DND-41 (cell line): Measurements from ENCODE around the gene PLAC1.

ENCODE experiments used
- ATAC-seq: fragments of 200-7000 bp; cut with Tn5 transposase; 3 replicates; pipeline ENCODE4 v1.9.1; 2021; ENCODE audit warnings: low read depth; ENCODE audit not compliant: insufficient read depth
- DNase-seq: peaks from one replicate; pipeline ENCODE4 v3.0.0-alpha.2; 2020
- H2AFZ ChIP-seq: 2 replicates; pipeline ENCODE4 v1.6.0; 2012; ENCODE audit warnings: low read depth, low read length
- H3K27ac ChIP-seq: 2 replicates; pipeline ENCODE4 v1.5.1; 2012; ENCODE audit warnings: low read length, inconsistent platforms
- H3K27me3 ChIP-seq: fragments of 200-600 bp; sonication (generic); 2 replicates; pipeline ENCODE4 v1.6.0; 2012; ENCODE audit warnings: low read length, mild to moderate bottlenecking, inconsistent platforms; ENCODE audit not compliant: insufficient read depth, poor library complexity
- H3K36me3 ChIP-seq: 2 replicates; pipeline ENCODE4 v1.5.1; 2012; ENCODE audit warnings: low read length, inconsistent platforms; ENCODE audit not compliant: insufficient read depth
- H3K4me1 ChIP-seq: 2 replicates; pipeline ENCODE4 v1.5.1; 2012; ENCODE audit warnings: mild to moderate bottlenecking, low read length; ENCODE audit not compliant: insufficient read depth
- H3K4me2 ChIP-seq: 2 replicates; pipeline ENCODE4 v1.6.0; 2012; ENCODE audit warnings: mild to moderate bottlenecking, moderate library complexity, low read length, inconsistent platforms; ENCODE audit not compliant: insufficient read depth
- H3K4me3 ChIP-seq, 2 experiments: fragments of 200-600 bp in 1 of 2; shearing (Covaris generic) in 1 of 2; 2 replicates each; pipeline ENCODE4 v1.5.1; 2012 to 2016; ENCODE audit warnings: inconsistent platforms in 2 of 2, low read length in 2 of 2, mild to moderate bottlenecking in 2 of 2, low read depth in 1 of 2, moderate library complexity in 1 of 2
- H3K79me2 ChIP-seq: 2 replicates; pipeline ENCODE4 v1.6.0; 2012; ENCODE audit warnings: low read length, inconsistent platforms; ENCODE audit not compliant: insufficient read depth
- H3K9ac ChIP-seq: 2 replicates; pipeline ENCODE4 v1.6.0; 2012; ENCODE audit warnings: low read depth, mild to moderate bottlenecking, inconsistent platforms, low read length, moderate library complexity
- H3K9me3 ChIP-seq: 2 replicates; pipeline ENCODE4 v1.5.1; 2012; ENCODE audit warnings: low read length, moderate library complexity, mild to moderate bottlenecking, inconsistent platforms; ENCODE audit not compliant: insufficient read depth, severe bottlenecking
- H4K20me1 ChIP-seq: 2 replicates; pipeline ENCODE4 v1.6.0; 2012; ENCODE audit warnings: low read length; ENCODE audit not compliant: insufficient read depth
- EZH2 ChIP-seq: IDR thresholded peaks from 3 replicates; pipeline ENCODE4 v1.6.1; 2012; ENCODE audit warnings: borderline replicate concordance, low read depth, mild to moderate bottlenecking, moderate library complexity, low read length, inconsistent platforms; ENCODE audit not compliant: severe bottlenecking
- TF ChIP-seq, protein P1 (sequence below): IDR thresholded peaks from 2 replicates; pipeline ENCODE4 v1.5.1; 2012; ENCODE audit warnings: borderline replicate concordance, low read length, moderate library complexity, mild to moderate bottlenecking; ENCODE audit not compliant: poor library complexity, severe bottlenecking; ENCODE audit errors: extremely low read depth

PLAC1 gene

DNA sequence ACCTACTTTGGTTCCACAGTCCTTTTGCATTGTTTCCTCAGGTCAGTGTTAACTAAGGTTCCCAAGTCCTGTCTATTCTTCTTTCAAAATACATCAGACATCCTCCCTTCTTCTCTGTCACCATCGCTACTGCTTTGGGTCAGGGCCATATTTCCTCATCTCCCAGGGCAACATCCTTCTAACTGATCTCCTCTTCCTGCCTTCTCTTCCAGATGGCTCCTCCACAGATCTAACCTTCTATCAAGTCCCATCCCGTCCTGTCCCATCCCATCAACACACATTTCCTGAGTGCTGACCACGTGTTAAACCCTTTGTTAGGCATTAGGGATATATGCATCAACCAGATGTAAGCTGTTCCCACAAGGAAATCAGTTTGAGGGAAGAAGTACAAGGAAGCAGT lies 25.9 kb downstream of the PLAC1 start:
- H3K4me1 ChIP-seq, result no peaks in the 10 kb centered on the region
- H2AFZ ChIP-seq, result no peak overlapping the region
- H3K9me3 ChIP-seq, result no peaks in the 10 kb centered on the region
- no peaks in the 10 kb centered on the region for H3K79me2 ChIP-seq
- no peak overlapping the region for H3K4me2 ChIP-seq
- ATAC-seq (no peak), DNase-seq (no peak)
- no peak overlapping the region for H3K27ac ChIP-seq
- no peaks in the 10 kb centered on the region for H4K20me1 ChIP-seq
- H3K9ac ChIP-seq, result no peak overlapping the region
- TF ChIP-seq, protein P1, sequence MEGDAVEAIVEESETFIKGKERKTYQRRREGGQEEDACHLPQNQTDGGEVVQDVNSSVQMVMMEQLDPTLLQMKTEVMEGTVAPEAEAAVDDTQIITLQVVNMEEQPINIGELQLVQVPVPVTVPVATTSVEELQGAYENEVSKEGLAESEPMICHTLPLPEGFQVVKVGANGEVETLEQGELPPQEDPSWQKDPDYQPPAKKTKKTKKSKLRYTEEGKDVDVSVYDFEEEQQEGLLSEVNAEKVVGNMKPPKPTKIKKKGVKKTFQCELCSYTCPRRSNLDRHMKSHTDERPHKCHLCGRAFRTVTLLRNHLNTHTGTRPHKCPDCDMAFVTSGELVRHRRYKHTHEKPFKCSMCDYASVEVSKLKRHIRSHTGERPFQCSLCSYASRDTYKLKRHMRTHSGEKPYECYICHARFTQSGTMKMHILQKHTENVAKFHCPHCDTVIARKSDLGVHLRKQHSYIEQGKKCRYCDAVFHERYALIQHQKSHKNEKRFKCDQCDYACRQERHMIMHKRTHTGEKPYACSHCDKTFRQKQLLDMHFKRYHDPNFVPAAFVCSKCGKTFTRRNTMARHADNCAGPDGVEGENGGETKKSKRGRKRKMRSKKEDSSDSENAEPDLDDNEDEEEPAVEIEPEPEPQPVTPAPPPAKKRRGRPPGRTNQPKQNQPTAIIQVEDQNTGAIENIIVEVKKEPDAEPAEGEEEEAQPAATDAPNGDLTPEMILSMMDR, result no peak
- no peak for TF ChIP-seq EZH2
- H3K36me3 ChIP-seq, result no peaks in the 10 kb centered on the region
- no peak overlapping the region for H3K4me3 ChIP-seq
- no peaks in the 10 kb centered on the region for H3K27me3 ChIP-seq

DNA sequence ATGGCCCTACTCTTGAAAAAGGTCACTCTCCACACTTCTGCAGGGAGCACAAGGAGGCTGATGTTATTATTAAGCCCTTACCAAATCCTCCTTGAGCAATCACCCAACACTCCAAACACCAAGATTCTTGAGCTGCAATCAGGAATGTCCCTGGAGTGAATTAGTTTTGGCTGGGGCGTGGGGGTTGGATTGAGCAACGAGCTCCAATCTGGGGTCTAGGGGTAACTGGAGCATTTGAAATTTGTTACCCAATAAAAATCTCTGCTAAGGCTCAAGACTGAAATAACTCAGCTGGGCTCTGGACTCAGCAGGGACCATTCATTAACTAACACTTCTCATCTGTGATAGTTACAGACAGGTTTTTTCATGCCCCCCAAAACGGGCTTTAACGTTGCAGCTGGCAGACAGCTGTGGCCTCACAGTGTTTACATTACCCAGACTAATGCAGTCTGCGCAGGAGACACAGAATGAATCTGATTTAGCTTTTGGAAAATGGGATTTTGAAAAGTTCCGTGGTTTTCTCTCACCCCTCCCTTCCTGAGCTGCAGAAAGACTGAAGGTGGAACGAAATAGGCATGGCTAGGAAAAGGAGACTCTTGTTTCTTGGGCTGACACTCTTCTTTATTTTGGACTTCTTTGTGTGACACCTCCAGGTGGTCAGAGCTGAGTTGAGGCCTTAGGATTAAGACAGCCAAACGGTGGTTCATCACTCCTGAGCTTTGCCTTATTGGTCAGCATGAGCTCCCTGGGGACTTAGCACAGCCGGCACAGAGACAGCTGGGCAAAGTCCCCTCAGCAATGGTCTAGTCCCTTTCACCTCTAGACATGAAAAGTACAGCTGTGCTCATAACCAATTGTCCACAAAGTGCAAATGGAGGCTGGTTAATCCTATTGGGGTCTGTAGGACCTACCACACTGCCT lies 26.6 kb downstream of the PLAC1 start:
- no peaks in the 10 kb centered on the region for H3K4me1 ChIP-seq
- no peaks in the 10 kb centered on the region for H3K79me2 ChIP-seq
- H3K9ac ChIP-seq, result no peak overlapping the region
- no peak overlapping the region for H3K4me3 ChIP-seq
- DNase-seq (no peak), ATAC-seq (no peak)
- no peak overlapping the region for H3K27ac ChIP-seq
- TF ChIP-seq, protein P1, result no peak
- TF ChIP-seq EZH2, result no peak
- no peaks in the 10 kb centered on the region for H3K27me3 ChIP-seq
- H2AFZ ChIP-seq, result no peak overlapping the region
- no peaks in the 10 kb centered on the region for H4K20me1 ChIP-seq
- no peak overlapping the region for H3K4me2 ChIP-seq
- no peaks in the 10 kb centered on the region for H3K9me3 ChIP-seq
- H3K36me3 ChIP-seq, result no peaks in the 10 kb centered on the region

DNA sequence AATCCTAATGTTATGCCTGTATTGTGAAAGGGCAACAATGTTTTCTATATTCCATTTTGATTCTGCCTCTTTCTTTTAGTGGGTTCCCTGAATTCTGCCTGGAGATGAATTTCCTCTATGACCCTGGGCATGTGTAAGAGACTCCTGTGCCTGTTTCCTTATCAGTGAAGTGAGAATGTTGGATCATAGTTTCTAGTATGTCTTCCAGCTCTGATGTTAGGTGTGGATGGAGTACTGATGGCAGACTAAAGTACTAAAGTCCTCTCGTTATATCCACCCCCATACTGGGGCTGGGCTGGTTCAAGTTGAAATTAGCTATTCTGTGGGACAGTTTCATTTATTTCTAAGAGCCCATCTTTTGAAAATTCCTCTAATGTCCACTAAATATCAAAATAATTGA lies 29.6 kb downstream of the PLAC1 start:
- no peak overlapping the region for H3K27ac ChIP-seq
- ATAC-seq (no peak), DNase-seq (no peak)
- no peak overlapping the region for H3K4me2 ChIP-seq
- H3K4me3 ChIP-seq, result no peak overlapping the region
- no peak overlapping the region for H2AFZ ChIP-seq
- no peaks in the 10 kb centered on the region for H3K9me3 ChIP-seq
- H4K20me1 ChIP-seq, result no peaks in the 10 kb centered on the region
- H3K4me1 ChIP-seq, result no peaks in the 10 kb centered on the region
- H3K27me3 ChIP-seq, result no peaks in the 10 kb centered on the region
- H3K9ac ChIP-seq, result no peak overlapping the region
- H3K36me3 ChIP-seq, result no peaks in the 10 kb centered on the region
- TF ChIP-seq, protein P1, result no peak
- TF ChIP-seq EZH2, result no peak
- H3K79me2 ChIP-seq, result no peaks in the 10 kb centered on the region
